CMK (cell line): ENCODE results near the gene RBPJ.

Experiments
- DNase-seq: peaks from one replicate; pipeline ENCODE4 v3.0.0-alpha.2; 2010; ENCODE audit warnings: low read depth

RBPJ gene

DNA sequence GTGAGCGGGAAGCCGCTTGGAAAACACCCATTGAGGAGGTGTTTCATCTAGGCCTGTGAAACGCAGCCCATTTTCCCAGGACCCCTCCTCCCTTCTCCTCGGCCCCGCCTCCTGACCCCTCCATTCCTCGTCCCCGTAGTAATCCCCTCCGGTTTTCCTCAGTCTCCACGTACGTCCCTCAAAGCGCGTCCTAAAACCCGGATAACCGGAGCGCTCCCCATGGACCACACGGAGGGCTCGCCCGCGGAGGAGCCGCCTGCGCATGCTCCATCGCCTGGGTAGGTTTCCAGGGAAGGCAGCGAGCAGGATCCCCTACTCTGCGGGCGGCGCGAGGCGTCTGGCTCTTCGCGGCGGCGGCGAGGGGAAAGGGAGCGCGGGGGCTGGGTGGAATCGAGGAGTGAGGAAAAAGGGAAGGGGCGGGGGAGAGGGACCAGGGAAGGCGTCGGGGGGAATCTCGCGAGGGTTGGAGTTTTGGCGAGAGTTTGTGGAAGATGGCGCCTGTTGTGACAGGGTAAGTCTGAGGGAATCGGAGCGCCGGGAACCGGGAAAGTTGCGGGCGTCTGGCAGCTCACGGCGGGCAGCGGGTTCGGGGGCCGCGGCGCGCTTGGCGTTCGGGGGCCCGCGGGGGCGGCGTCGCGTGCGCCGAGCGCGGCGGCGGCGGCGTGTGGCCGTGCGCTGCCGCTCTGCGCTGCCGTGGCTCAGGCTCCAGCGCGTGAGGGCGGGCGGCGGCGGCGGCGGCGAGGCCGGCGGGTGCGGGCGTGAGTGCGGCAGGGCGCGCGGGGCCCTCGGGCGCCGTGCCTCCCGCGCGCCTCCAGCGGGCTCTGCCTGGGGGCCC, at the start of gene RBPJ:
Gene RBPJ (plus strand): TSS at position 477 of the 835 bp plus-strand sequence. CDS start 15 bp downstream, at position 492.
- DNase-seq: peak; percentile 93

DNA sequence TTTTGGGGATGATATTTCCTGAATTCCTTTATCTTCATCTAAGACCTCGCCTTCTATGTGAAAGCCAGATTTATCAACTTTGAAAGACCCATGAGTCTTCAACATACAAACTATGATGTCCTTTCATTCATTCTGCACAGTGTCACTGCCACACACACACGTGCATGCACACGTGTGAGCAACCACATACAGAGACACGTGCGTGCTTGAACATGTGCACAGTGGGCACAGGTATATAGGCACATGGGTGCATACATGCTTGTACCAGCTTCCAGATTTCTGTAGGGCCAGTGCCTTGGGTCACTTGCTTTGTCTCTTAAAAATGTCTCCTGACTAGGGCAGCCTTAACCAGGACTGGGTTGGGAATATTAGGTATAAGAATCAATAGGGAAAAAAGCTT, 49.1 kb upstream of the RBPJ start:
- no peak for DNase-seq

DNA sequence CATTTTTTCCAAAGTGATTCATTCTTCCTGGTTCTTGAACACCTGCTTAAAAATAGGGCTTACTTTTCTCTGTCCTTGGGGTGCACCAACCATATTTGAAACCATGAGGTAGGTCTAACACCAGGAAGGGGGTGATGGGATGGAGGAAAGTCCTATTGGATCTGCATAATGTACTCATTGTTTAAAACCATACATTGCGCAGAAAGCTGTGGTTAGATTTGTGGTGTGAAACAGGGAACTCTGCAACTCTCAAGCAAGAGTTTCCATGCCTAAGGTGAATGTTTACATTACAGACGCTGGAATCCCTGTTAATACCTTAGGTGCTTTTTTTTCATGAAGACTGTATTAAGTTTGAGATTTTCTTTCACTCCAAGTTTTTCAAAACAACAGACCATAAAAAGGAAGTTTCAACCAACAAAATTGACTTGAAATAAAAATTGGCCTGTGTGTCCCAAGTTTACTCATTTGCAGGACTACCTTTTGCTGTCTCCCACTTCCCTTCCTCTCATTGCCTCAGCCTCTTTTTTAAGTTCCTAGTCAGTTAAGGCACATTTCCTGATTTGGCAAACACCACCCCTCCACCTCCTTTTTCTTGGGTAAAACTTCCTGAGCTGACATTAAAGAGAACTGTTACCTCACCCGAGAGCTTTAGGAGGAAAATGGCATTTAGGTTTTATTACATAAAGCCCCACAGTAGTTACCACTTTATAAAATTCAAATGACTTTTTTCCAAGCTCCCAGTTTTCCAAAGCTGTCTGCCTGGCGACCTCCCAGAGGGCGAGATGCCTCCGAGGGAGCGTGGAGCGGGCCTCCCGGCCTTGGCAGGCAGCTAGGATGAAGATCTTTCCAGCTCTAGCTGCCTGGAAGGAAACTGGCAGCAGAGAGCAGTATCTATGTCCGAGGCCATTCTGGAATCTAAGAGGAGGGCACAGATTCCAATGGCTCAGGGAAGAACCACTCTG, 47.9 kb upstream of the RBPJ start:
- no peak for DNase-seq

DNA sequence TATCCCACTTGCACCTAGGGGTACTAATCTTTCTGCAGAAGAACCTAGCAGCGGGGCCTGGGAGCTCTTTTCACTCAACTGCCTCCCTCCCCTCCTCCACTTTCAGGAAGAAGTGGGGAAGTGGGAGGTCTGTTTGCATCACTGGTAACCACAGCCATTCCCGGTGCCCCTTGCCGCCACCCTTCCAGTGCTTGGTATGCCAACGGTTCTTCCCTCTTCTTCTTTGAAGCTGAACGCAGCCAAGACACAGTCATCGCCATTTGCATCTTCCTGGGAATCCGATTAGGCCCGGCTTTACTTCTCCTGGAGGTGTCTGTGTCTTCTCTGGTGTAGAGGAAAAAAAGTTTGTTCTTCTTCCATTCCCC, 47.2 kb upstream of the RBPJ start:
- DNase-seq: no peak

DNA sequence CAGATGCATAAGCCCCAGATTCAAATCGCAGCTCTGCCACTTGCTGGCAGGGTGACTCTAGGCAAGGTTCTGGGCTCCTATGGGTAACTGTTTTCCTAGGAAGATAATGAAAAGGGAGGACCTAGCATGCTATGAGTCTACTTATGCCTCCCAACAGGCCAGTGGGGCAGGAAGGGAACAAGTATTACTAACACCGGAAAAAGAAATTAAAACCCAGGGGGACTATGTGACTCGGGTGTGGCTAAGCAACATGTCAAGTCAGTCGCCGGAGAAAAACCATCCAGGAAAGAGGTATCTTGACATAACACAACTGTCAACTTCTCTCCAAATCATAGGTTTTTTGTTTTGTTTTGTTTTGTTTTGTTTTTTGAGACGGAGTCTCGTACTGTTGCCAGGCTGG, 45.5 kb upstream of the RBPJ start:
- DNase-seq: no peak

DNA sequence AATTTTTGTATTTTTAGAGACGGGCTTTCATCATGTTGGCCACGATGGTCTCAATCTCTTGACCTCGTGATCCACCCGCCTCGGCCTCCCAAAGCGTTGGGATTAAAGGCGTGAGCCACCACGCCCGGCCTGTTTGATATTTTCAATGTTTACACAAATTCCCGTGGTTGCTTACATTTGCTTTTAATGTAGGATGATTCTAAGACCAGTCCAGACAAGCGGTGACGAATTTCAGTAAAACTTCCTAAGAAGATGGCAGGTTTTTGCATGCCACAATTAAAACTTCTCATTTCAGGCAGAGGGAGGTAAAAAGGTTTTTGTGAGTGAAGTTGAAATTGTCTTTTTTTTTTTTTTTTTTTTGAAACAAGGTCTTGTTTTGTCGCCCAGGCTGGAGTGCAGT, 41.4 kb upstream of the RBPJ start:
- DNase-seq: no peak

DNA sequence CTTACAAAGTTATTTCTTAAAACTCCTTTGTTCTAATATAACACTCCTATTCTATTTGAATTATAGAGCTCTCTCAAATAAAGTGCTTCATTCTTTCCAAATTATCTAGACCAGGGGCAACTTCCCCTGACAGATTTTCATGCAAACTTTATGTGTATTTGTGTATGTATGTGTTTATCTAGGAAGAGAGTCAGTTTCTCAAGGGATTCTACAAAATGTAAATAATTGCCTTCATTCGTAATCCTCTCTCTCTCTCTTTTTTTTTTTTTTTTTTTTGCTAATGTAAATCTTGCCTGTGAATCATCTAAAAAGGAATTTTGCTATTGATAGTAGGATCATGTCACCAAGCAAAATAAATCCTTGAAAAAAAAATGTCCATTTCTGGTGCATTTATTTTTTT, 38.9 kb upstream of the RBPJ start:
- DNase-seq: no peak

DNA sequence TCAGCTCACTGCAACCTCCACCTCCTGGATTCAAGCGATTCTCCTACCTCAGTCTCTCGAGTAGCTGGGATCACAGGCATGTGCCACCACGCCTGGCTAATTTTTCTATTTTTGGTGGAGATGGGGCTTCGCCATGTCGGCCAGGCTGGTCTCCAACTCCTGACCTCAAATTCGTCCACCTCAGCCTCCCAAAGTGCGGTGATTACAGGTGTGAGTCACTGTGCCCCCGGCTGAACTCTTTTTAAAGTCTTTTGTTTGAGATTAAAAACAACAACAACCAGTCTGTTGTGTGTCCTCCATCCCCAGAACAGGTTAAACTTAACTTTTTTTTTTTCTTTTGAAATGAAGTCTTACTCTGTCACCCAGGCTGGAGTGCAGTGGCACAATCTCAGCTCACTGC, 36.3 kb upstream of the RBPJ start:
- no peak for DNase-seq

DNA sequence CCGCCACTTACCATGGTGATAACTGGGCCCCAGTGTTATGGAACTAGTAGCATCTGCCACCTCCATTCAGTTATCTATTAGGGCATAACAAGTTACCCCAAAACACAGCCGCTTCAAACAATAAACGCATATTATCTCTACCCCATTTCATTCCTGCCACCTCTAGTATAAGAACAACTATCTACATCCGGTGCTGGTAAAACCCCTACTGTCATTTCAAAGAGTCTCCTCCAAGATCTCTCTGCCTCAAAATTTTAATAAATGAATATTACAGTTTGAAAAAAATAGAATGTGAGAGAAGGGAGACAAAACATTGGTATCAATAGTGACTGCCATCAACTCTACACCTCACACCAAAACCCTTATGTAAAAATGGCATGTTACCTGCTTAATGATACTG, 35.5 kb upstream of the RBPJ start:
- no peak for DNase-seq

DNA sequence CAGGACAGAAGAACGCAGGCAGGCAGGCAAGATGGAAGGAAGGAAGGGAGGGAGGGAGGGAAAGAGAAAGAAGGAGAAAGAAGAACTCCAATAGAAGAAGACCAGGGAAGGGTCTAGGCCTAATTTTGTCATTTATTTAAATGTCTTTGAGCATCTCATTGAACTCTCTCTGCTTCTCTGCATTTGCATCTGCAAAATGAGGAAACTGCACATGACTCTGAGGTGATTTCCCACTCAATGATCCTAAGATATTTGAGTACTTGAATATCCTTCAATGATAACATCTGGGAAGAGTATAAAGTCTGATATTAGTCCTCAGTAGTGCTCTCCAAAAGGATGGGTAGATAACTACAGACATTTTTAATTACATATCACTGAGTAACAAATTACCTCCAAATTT, 33.1 kb upstream of the RBPJ start:
- DNase-seq: no peak

DNA sequence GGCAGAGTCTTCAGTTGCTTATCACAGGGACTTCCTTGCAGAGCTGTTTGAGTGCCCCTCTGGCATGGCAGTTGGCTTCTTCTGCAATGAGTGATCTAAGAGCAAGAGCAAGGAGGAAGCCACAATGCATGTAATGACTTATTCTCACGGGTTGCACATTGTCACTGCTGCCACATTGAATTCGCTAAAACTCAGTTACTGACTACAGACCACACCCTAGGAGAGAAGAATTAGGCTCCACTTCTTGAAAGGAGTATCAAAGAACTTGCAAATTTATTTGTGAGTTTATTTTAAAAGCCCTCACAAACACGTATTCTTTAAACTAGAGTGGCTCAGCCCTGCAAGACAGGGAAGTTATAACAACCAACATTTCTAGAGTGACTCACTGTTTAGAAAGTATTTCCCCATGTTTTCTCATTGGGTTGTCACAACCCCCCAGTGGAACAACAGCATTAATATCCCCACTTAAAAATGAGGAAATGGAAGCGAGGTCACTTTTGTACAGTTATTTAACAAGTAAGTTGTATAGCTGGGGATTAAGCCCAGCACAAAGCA, 32.4 kb upstream of the RBPJ start:
- DNase-seq: no peak

DNA sequence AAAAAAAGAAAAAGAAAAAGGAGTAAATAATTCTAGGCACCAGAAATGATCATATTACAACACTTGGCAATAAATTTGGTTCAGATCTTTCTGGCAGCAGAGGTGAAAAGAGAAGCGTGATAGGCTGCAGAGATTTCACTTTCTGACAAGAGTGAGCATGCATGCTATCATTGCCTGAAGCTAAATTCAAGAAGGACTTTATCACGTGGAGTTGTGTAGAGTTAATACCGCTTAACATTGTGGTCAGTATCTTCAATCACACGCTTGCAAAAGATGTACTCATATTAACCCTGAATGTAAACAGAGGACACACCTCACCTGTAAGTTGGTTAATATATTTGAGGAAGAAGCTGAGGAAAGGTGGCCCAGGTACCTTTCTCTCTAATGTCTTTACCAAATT, 31.4 kb upstream of the RBPJ start:
- no peak for DNase-seq

DNA sequence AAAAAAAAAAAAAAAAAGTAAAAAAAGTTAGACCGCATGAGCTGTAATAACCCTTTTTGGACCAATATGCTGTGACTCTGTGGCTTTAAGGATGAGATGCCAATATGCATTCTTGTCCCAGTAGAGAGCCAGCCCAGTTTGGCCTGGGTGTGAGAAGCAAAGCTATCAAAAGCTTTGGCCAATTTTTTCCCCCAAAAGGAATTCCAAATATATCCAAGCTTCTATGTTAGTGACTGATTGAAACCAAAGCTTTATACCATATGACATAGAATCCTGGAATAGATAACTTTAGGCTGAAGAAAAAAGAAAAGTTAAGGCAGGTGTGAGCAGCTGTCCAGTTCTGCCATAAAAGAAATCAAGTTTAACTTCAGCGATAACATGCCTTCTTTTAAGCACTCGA, 30.5 kb upstream of the RBPJ start:
- DNase-seq: no peak

DNA sequence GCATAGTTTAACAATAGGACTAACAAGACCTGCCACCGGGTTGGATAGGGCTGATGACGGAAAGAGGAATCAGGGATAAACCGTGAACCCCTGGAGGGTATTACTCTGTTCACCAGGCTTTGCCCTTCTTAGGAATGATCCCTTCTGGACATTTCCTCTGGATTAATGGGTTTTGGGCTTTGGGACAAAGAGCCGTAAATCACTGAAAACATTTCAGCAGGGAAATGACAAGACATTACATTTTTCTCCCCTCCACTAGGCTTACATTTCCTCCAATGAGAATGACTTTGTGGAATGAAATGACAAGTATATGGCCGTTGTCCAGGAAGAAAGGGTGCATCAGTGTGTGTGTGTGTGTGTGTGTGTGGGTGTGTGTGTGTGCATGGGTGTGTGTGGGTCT, 25.9 kb upstream of the RBPJ start:
- no peak for DNase-seq

DNA sequence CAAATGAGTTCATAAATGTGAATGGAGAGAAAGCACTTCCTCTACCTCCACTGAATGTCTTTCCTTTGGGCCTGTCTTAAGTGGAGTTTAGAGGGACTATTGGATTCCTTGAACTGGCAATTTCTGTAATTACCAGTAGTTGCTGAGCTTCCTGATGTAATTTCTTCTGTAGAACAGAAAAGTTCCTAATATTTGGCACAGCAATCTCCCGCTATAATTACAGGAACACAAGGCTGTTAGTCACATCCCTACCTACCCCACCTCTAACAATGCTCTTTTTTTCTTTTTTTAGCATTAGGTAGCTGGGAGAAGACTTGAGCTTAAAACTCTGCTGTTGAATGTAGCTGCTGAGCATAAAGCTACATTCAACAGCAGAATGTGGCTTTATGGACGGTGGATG, 24.8 kb upstream of the RBPJ start:
- no peak for DNase-seq

DNA sequence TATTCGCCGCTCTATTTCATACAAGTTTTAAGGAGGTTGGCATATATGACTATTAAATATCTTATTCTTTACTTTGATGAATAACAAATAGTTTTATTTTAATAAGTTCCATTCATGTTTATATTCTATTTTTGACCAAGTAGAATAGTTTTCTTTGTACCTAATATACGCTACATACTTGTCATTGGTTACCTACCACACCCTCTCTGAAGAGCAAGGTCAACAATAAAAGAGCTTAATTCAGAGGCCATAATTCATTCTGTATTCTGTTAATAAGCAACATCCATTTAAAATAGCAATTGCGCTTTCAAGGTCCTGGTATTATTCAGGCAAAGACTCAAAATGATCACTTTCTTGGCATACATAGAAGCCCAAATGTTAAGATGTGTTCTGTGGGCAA, 24.3 kb upstream of the RBPJ start:
- DNase-seq: no peak

DNA sequence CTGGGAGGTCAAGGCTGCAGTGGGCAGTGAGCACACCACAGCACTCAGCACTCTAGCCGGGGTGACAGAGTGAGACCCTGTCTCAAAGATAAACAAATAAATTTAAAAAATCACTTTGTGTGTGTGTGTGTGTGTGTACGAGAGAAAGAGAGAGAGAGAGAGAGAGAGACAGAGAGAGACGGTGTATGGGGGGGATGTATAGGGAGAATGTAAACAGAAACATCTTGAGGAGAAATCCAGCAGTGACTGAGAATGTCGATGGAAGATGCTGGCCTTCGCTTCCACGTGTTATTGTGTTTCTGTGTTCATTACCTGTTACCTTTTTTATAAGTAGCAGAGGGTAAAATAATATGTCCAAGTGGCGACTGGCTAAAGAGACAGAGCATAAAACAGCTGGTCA, 23.6 kb upstream of the RBPJ start:
- DNase-seq: no peak

DNA sequence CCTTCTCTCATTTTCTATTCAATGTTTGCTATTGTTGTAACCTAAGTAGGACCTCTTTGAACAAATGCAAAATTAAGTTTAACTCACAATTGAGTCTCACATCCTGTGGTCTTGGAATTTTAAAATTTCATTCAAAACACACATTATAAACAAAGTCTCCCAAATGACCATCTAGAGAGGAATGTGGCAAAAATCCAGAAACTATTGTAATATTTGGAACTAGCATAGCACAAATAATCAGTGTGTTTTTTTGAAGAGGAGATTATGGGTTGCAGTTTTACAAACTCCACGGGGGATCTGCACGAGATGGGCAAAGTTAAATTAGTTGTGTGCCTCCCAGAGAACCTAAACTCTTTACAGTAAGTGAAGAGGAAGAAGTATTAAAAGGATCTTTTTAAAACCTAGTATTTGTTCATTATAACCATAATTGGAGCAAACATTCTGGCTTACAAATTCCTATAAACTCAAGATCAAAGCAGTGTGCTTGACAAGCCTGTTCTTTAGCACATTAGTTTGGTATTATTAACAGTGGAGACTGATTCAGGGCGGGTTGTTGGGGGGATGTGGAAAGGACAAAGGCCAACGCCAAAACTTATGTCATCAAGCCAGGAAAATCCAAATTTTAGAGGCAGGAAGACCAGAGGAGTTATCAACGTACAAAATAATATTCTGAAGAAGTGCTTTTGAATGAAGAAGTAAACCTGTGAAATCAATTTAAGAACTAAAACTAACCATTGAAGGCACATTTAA, 22.4 kb upstream of the RBPJ start:
- no peak for DNase-seq

DNA sequence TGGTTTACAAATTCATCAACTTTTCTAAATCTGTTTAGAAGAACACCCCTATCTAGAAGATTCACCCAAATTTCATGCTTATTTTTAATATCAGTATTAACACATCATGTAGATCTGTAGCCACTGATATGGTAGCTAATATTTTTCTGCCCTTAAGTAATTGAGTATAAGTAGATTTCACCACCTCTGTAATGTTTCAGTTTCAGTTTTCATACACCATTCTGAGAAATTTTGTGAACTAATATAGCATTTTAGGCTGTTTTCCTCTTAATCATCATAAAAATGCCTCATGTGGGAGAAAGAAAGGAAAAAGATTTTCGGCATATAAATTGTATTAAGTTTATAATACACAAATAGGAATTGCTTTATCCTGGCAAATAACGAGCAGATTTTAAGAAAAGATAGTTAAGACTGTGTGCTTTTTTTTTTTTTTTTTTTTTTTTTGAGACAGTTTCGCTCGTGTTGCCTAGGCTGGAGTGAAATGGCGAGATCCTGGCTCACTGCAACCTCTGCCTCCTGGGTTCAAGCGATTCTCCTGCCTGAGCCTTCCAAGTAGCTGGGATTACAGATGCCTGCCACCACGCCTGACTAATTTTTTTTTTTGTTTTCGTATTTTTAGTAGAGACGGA, 21.4 kb upstream of the RBPJ start:
- DNase-seq: no peak

DNA sequence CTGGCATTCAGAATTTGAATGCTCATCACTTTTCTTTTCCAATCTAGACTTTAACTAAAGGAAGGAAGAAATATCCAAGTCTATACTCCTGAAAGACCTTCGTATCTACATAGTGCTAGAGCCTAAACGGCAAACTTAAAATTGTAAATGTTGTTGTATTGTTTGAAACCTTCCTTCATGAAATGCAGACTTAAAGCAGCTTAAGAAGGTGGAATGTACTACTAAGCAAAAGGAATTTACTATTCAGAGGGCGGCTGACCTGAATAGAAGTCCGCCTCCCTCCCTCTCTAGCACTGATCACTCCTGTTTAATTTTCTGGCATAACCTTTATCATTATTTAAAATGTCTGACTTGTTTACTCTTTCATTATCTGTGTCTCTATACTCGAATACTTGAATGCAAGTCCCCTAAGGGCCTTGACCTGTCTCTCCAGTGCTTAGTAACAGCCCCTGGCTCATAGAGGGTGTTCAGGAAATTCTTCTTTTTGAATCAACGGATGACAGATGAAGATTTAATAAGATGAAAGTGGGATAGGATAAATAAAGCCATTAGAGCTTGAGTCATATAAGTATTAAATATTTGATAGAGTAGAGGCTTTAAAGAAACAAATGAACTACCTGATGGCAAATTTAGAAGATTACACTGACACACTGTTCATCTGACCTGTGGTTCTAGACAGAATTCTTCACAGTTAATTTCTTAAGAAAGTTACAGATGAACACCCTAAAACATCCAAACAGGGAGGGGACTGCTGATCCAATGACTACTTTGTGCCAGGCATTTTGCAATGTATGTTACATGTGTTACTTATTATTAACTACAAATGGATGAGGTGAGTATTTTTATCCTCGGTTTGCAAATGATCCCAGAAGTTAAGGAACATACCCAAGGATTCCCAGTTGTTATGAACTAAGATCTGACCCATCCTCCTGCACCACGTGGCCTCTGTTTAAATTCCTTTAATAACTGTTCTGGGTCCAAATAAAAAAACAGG, 20.2 kb upstream of the RBPJ start:
- DNase-seq: no peak
